Tibial nerve (tissue), 4 donors: ENCODE measurements around the gene ICOS. TPM values are rescaled to one million over a fixed set of nuclear protein-coding genes. Genes with fewer than 3 reads are reported as not detected.

ENCODE experiments used
- DNase-seq, 2 donors: peaks; one replicate each; pipeline ENCODE4 v3.0.0-alpha.2; 2019; ENCODE audit warnings: low spot score in 2 of 2
- H3K27ac ChIP-seq, 4 donors: fragments of 200-600 bp; sonication (generic) in 3 of 4; one replicate each; pipeline ENCODE4 v1.5.1; 2017 to 2019; ENCODE audit warnings: mild to moderate bottlenecking in 1 of 4
- H3K27me3 ChIP-seq, 2 donors: fragments of 200-600 bp; sonication (generic) in 1 of 2; one replicate each; pipeline versions ENCODE4 v1.5.1 to v1.6.0; 2017 to 2019
- H3K36me3 ChIP-seq, 3 donors: fragments of 200-600 bp; sonication (generic); one replicate each; pipeline ENCODE4 v1.5.1; 2018 to 2019
- H3K4me1 ChIP-seq, 4 donors: fragments of 200-600 bp; sonication (generic) in 3 of 4; one replicate each; pipeline ENCODE4 v1.5.1; 2017 to 2019
- H3K4me3 ChIP-seq, 4 donors: fragments of 200-600 bp; sonication (generic) in 3 of 4; one replicate each; pipeline ENCODE4 v1.5.1; 2017 to 2019; ENCODE audit warnings: mild to moderate bottlenecking in 1 of 4, moderate library complexity in 1 of 4
- H3K9me3 ChIP-seq, 4 donors: fragments of 200-600 bp; sonication (generic) in 3 of 4; one replicate each; pipeline ENCODE4 v1.5.1; 2017 to 2019
- CTCF ChIP-seq, 5 experiments: fragments of 200-600 bp in 3 of 5; fragments of 450-650 bp in 2 of 5; sonication (generic) in 3 of 5; IDR thresholded peaks; one replicate each; pipeline ENCODE4 v1.5.1; 2016 to 2019; ENCODE audit warnings: antibody characterized with exemption in 5 of 5, mild to moderate bottlenecking in 3 of 5, moderate library complexity in 2 of 5
- EP300 ChIP-seq, 2 donors: sonication (generic); formaldehyde crosslinking; IDR thresholded peaks; one replicate each; pipeline ENCODE4 v1.6.1; 2017; ENCODE audit warnings: antibody characterized with exemption in 2 of 2, mild to moderate bottlenecking in 1 of 2
- POLR2A ChIP-seq, 2 donors: fragments of 450-650 bp; IDR thresholded peaks; one replicate each; pipeline ENCODE4 v1.6.1; 2017; ENCODE audit warnings: antibody characterized with exemption in 2 of 2, mild to moderate bottlenecking in 2 of 2, moderate library complexity in 2 of 2
- WGBS, 2 donors: methylation state at CpG; one replicate each; pipeline ENCODE4 v1.1.5; 2018; 5-methylcytosine and 5-hydroxymethylcytosine counted together
- total RNA-seq, 4 donors: library from RNA; depleted of rRNA; stranded (reverse); fragments of >200 nt; gene quantifications; one replicate each; pipeline ENCODE4 v1.1.0, GENCODE V29; 2016

The ICOS gene
- total RNA-seq, 4 donors from 2014 or later: 0.30 TPM; not detected in 3

DNA sequence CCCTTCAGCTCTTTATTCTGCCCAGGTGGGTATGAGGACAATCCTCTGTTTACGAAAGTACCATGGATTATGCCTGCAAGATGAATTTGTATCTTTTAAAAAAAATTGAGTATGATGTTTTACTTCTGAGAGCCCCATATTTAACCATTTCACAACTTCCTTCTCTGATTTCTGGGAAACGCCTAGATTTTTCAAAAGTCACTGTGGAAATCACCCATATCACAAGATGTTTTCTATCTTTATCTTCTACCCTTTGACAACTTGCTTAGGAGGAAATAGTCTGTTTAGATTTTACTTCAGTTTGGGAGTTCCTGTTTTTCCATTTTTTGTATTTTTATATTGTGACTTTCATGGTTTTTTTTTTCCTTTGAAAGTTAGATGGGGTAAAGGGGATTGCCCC lies 53.0 kb downstream of the ICOS start:
- H3K4me1 ChIP-seq: no peaks in the 10 kb centered on the region
- no peaks in the 10 kb centered on the region for H3K36me3 ChIP-seq
- no peaks in the 10 kb centered on the region for H3K9me3 ChIP-seq
- H3K27me3 ChIP-seq: no peaks in the 10 kb centered on the region
- WGBS, 2 donors: 86 to 91% methylated on average over 2 of the region's 2 CpGs
- TF ChIP-seq POLR2A (IDR thresholded peaks at IDR 0.05): no peak
- no peak for TF ChIP-seq CTCF (IDR thresholded peaks at IDR 0.05)
- TF ChIP-seq EP300 (IDR thresholded peaks at IDR 0.05): no peak
- H3K27ac ChIP-seq: no peak overlapping the region
- DNase-seq: no peak
- H3K4me3 ChIP-seq: no peak overlapping the region

DNA sequence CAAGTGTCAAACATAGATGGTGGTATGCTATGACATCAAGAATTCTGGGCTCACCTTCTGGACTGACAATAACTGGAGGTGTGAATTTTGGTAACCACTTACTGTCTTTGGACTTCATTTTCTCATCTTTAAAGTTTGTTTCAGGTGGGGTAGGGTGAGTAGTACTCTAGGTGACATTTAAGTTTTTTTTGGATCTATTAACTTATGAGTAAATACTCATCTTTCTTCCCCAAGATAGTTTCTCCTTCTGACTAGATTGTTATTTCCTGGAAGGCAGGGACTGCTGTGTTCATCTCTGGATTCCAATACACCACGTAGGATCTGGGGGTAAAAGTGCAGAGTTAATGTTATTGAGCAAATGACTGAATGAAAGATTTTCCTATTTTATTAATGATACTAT lies 55.9 kb downstream of the ICOS start:
- no peaks in the 10 kb centered on the region for H3K9me3 ChIP-seq
- no peaks in the 10 kb centered on the region for H3K36me3 ChIP-seq
- H3K27me3 ChIP-seq: no peaks in the 10 kb centered on the region
- DNase-seq: no peak
- TF ChIP-seq CTCF (IDR thresholded peaks at IDR 0.05) (no peak), EP300 (IDR thresholded peaks at IDR 0.05) (no peak), POLR2A (IDR thresholded peaks at IDR 0.05) (no peak)
- H3K4me3 ChIP-seq: no peak overlapping the region
- WGBS, 2 donors: 58 to 82% methylated on average over 1 of the region's 1 CpG
- H3K4me1 ChIP-seq: no peaks in the 10 kb centered on the region
- no peak overlapping the region for H3K27ac ChIP-seq

- H3K4me3 ChIP-seq: no peak overlapping the region
- H3K36me3 ChIP-seq: no peaks in the 10 kb centered on the region
- TF ChIP-seq POLR2A (IDR thresholded peaks at IDR 0.05): no peak
- TF ChIP-seq EP300 (IDR thresholded peaks at IDR 0.05): no peak
- no peak for TF ChIP-seq CTCF (IDR thresholded peaks at IDR 0.05)
Observed at GRCh38 chr2:203993011-203993410, 56.4 kb downstream of the ICOS start.

DNA sequence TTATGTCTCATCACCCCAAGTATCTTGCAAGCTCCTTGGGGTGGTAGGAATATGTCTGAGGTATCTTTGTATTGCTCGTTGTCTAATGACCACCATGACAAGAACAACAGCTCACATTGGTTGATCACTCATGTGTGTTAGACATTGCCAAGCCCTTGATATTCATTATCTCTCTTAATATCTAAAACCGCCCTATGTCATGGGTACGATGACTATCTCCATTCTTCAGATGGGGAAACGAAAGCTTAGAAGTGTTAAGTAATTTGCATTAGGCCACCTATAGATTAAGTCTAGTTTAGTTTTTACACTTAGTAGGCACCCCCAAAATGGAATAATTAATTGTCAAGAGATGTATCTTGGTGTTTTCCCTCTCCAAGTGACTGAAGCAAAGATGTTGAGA lies 57.0 kb downstream of the ICOS start:
- Histone ChIP-seq H3K4me1 (peaks cover 0 to 5% (median 0%) of the 10 kb centered on the region in 4 donors), H3K4me3 (no peak overlapping the region)
- WGBS, 2 donors: 96% methylated on average over 4 of the region's 4 CpGs

More at GRCh38 chr2:203993011-203993410, 56.4 kb downstream of the ICOS start:
- no peak overlapping the region for H3K27ac ChIP-seq
- H3K27me3 ChIP-seq: no peaks in the 10 kb centered on the region
- 84 to 91% methylated on average over 4 of the region's 4 CpGs for WGBS, 2 donors
- H3K9me3 ChIP-seq: no peaks in the 10 kb centered on the region
- H3K4me1 ChIP-seq: peaks cover 0 to under 1% (median 0%) of the 10 kb centered on the region in 4 donors
- DNase-seq: no peak

DNA sequence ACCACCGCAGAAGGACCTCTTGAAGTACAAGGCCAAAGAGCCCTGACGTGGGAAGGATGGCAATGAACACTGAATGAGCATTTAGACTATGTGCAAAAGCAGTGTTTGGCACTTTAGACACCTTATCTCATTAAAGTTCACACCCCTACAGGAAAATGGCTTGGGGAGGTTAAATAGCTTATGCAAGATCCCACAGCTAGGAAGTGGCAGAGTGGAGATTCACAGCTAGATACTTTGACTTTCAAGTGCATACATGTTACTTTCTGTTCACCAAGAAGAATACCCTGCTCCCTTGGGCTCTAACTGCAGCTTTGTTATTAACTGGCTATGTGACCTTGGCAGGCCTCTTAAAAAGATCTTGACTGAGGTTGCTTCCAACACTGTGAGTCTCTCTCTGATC lies 58.2 kb downstream of the ICOS start:
- H3K27me3 ChIP-seq: no peaks in the 10 kb centered on the region
- peaks cover 0 to 11% (median 0%) of the 10 kb centered on the region in 4 donors for H3K4me1 ChIP-seq
- H3K36me3 ChIP-seq: no peaks in the 10 kb centered on the region
- 89 to 100% methylated on average over 2 of the region's 2 CpGs for WGBS, 2 donors
- no peak overlapping the region for H3K4me3 ChIP-seq
- no peaks in the 10 kb centered on the region for H3K9me3 ChIP-seq
- H3K27ac ChIP-seq: no peak overlapping the region
- DNase-seq: no peak
- TF ChIP-seq CTCF (IDR thresholded peaks at IDR 0.05): no peak
- no peak for TF ChIP-seq EP300 (IDR thresholded peaks at IDR 0.05)
- TF ChIP-seq POLR2A (IDR thresholded peaks at IDR 0.05): no peak

More for the DNA sequence above, 57.0 kb downstream of the ICOS start:
- no peaks in the 10 kb centered on the region for H3K9me3 ChIP-seq
- DNase-seq: no peak
- H3K27me3 ChIP-seq: no peaks in the 10 kb centered on the region
- no peak overlapping the region for H3K27ac ChIP-seq
- no peaks in the 10 kb centered on the region for H3K36me3 ChIP-seq
- TF ChIP-seq EP300 (IDR thresholded peaks at IDR 0.05) (no peak), POLR2A (IDR thresholded peaks at IDR 0.05) (no peak), CTCF (IDR thresholded peaks at IDR 0.05) (no peak)
